ENCODE measurements around the gene MOCOS. TPM values are rescaled to one million over a fixed set of nuclear protein-coding genes. Genes with fewer than 3 reads are reported as not detected.

MOCOS gene
- total and polyA plus RNA-seq, 2 of the 8 experiments (the other 6 are each of a cell fraction or from before 2014, with no cell fraction given): 4.7 to 5.8 TPM

GRCh38 chr18:36187193-36187825 is at the start of gene MOCOS (continued):
- no peak for TF ChIP-seq RAD21 (IDR thresholded peaks at IDR 0.05 in 1 of 2, conservative IDR thresholded peaks at IDR 0.05 in 1 of 2; ENCODE audit: low read depth in 2 of 2, low read length in 2 of 2)
- TF ChIP-seq MAFK (IDR thresholded peaks at IDR 0.05; ENCODE audit: low read depth, low read length): no peak
- no peak for TF ChIP-seq BACH1 (IDR thresholded peaks at IDR 0.05; ENCODE audit: low read length)
- peak; percentile 94 for TF ChIP-seq KDM4A (IDR thresholded peaks at IDR 0.05; ENCODE audit: low read depth, low read length, severe bottlenecking)
- TF ChIP-seq YY1 (IDR thresholded peaks at IDR 0.05; ENCODE audit: low read depth, low read length): 0 out of 2 replicates have a peak, but pooled peaks have one; percentile 41

Data from H1 (cell line).